CD14-positive monocyte (primary cell): ENCODE results near the gene SIPA1L3. TPM values are rescaled to one million over a fixed set of nuclear protein-coding genes. Genes with fewer than 3 reads are reported as not detected.

Experiments
- DNase-seq, 3 donors: peaks; one replicate each; pipeline ENCODE4 v3.0.0-alpha.2; 2011 to 2022
- H2AFZ ChIP-seq: 2 replicates; pipeline ENCODE4 v1.6.0; 2012; ENCODE audit warnings: mild to moderate bottlenecking, low read depth, low read length, inconsistent platforms; ENCODE audit not compliant: insufficient read depth, poor library complexity, severe bottlenecking
- H3K27ac ChIP-seq, 2 donors: 1 replicate in 1 of 2; 2 replicates in 1 of 2; pipeline ENCODE4 v1.5.1; 2012 to 2013; ENCODE audit warnings: low read length in 2 of 2, control low read depth in 1 of 2, inconsistent platforms in 1 of 2, low read depth in 1 of 2, mild to moderate bottlenecking in 1 of 2
- H3K27me3 ChIP-seq, 2 donors: one replicate each; pipeline versions ENCODE4 v1.6.0 to v1.6.1; 2011 to 2013; ENCODE audit warnings: low read length in 2 of 2; ENCODE audit not compliant: control insufficient read depth in 2 of 2, insufficient read depth in 2 of 2
- H3K36me3 ChIP-seq, 2 donors: replicated peaks in 1 of 2; 1 replicate in 1 of 2; 2 replicates in 1 of 2; pipeline versions ENCODE4 v1.5.1 to v1.6.1; 2012 to 2013; ENCODE audit warnings: low read length in 2 of 2, control low read depth in 1 of 2, inconsistent platforms in 1 of 2, mild to moderate bottlenecking in 1 of 2; ENCODE audit not compliant: insufficient read depth in 2 of 2, control insufficient read depth in 1 of 2
- H3K4me1 ChIP-seq, 2 donors: 1 replicate in 1 of 2; 2 replicates in 1 of 2; pipeline versions ENCODE4 v1.5.1 to v1.6.1; 2012 to 2013; ENCODE audit warnings: low read length in 2 of 2, control low read depth in 1 of 2, inconsistent platforms in 1 of 2, mild to moderate bottlenecking in 1 of 2, moderate library complexity in 1 of 2; ENCODE audit not compliant: insufficient read depth in 2 of 2, control insufficient read depth in 1 of 2
- H3K4me2 ChIP-seq: replicated peaks from 2 replicates; pipeline ENCODE3; 2012; ENCODE audit warnings: low read length, moderate library complexity, mild to moderate bottlenecking; ENCODE audit not compliant: poor library complexity, severe bottlenecking; ENCODE audit errors: extremely low read depth
- H3K4me3 ChIP-seq, 3 experiments: fragments of 200-600 bp in 1 of 3; sonication (generic) in 1 of 3; replicated peaks in 1 of 3; 1 replicate in 2 of 3; 2 replicates in 1 of 3; pipeline ENCODE4 v1.5.1; 2011 to 2013; ENCODE audit warnings: low read length in 3 of 3, mild to moderate bottlenecking in 3 of 3, control low read depth in 2 of 3, low read depth in 2 of 3, inconsistent platforms in 1 of 3, moderate library complexity in 1 of 3
- H3K79me2 ChIP-seq: 2 replicates; pipeline ENCODE4 v1.6.0; 2012; ENCODE audit warnings: mild to moderate bottlenecking, control low read depth, inconsistent platforms, low read length, moderate library complexity; ENCODE audit not compliant: insufficient read depth
- H3K9ac ChIP-seq: 2 replicates; pipeline ENCODE4 v1.6.0; 2017; ENCODE audit warnings: low read length, mild to moderate bottlenecking; ENCODE audit not compliant: insufficient read depth, poor library complexity, severe bottlenecking
- H3K9me3 ChIP-seq, 2 donors: replicated peaks in 1 of 2; 1 replicate in 1 of 2; 2 replicates in 1 of 2; pipeline versions ENCODE4 v1.5.1 to v1.6.1; 2012 to 2013; ENCODE audit warnings: low read length in 2 of 2, control low read depth in 1 of 2; ENCODE audit not compliant: control insufficient read depth in 1 of 2, insufficient read depth in 1 of 2
- H4K20me1 ChIP-seq: 2 replicates; pipeline ENCODE4 v1.6.0; 2012; ENCODE audit warnings: mild to moderate bottlenecking, low read length, control low read depth, moderate library complexity; ENCODE audit not compliant: insufficient read depth
- H3K27ac Mint-ChIP-seq, 7 donors: one replicate each; pipeline ENCODE4 v1.8.0; 2020; ENCODE audit warnings: mild to moderate bottlenecking in 7 of 7, mixed read lengths in 7 of 7, moderate library complexity in 6 of 7, inconsistent platforms in 2 of 7
- H3K27me3 Mint-ChIP-seq, 3 donors: one replicate each; pipeline ENCODE4 v1.8.0; 2021 to 2022; ENCODE audit warnings: low read depth in 3 of 3, mild to moderate bottlenecking in 3 of 3, mixed read lengths in 3 of 3, moderate library complexity in 3 of 3, inconsistent platforms in 1 of 3
- H3K36me3 Mint-ChIP-seq, 2 donors: one replicate each; pipeline ENCODE4 v1.8.0; 2020; ENCODE audit warnings: mixed read lengths in 2 of 2, inconsistent platforms in 1 of 2, mild to moderate bottlenecking in 1 of 2
- H3K4me1 Mint-ChIP-seq: one replicate; pipeline ENCODE4 v1.8.0; 2020; ENCODE audit warnings: mild to moderate bottlenecking, mixed read lengths
- H3K4me3 Mint-ChIP-seq, 2 donors: one replicate each; pipeline ENCODE4 v1.8.0; 2020; ENCODE audit warnings: mild to moderate bottlenecking in 2 of 2, mixed read lengths in 2 of 2, moderate library complexity in 1 of 2
- H3K9me3 Mint-ChIP-seq, 7 donors: one replicate each; pipeline ENCODE4 v1.8.0; 2020 to 2022; ENCODE audit warnings: mixed read lengths in 7 of 7, mild to moderate bottlenecking in 6 of 7, moderate library complexity in 6 of 7, inconsistent platforms in 2 of 7
- CTCF ChIP-seq: fragments of 200-600 bp; IDR thresholded peaks from one replicate; pipeline ENCODE4 v1.8.0; 2022; ENCODE audit warnings: antibody characterized with exemption, mild to moderate bottlenecking
- WGBS: methylation state at CpG from one replicate; pipeline ENCODE4 v1.1.5; 2013; ENCODE audit warnings: missing lambda C conversion rate; ENCODE audit not compliant: insufficient coverage; 5-methylcytosine and 5-hydroxymethylcytosine counted together
- intact Hi-C, 2 donors: fragments of 100-400 bp; cut with micrococcal nuclease; formaldehyde crosslinking; loops; one replicate each; pipeline versions ENCODE4 v1.15.0 to v1.15.1; 2023
- polyA plus RNA-seq, 3 donors: library from polyadenylated mRNA; depleted of rRNA in 1 of 3; unstranded in 2 of 3; stranded (reverse) in 1 of 3; fragments of 300-500 nt in 2 of 3; fragments of >200 nt in 1 of 3; fragmentation: Illumina TruSeq in 2 of 3; gene quantifications; 1 replicate in 2 of 3; 2 replicates in 1 of 3; pipeline ENCODE4 v1.2.3, GENCODE V29; 2012 to 2021

SIPA1L3 gene
- polyA plus RNA-seq, 3 donors = 0.55 to 4.5 (median 0.99) TPM

GRCh38 chr19:38023671-38024541 lies 116.9 kb downstream of the SIPA1L3 start:
- H3K4me1 Mint-ChIP-seq = peaks cover 51% of the 10 kb centered on the region
- H3K27me3 Mint-ChIP-seq = peaks cover 0 to 2% (median 2%) of the 10 kb centered on the region in 3 donors
- no peaks in the 10 kb centered on the region for H3K36me3 ChIP-seq
- TF ChIP-seq CTCF = no peak
- no peak overlapping the region for H3K4me3 Mint-ChIP-seq
- no peaks in the 10 kb centered on the region for H3K79me2 ChIP-seq
- intact Hi-C loops = no loop called here
- H3K27ac ChIP-seq = no peak overlapping the region
- H3K4me3 ChIP-seq = no peak overlapping the region
- no peaks in the 10 kb centered on the region for H3K27me3 ChIP-seq
- no peaks in the 10 kb centered on the region for H3K9me3 Mint-ChIP-seq
- H3K9me3 ChIP-seq = no peaks in the 10 kb centered on the region
- peaks cover 22 to 37% of the 10 kb centered on the region in 2 donors for H3K4me1 ChIP-seq
- H3K4me2 ChIP-seq = no peak overlapping the region
- H3K9ac ChIP-seq = no peak overlapping the region
- DNase-seq = no peak
- 63% methylated on average over 9 of the region's 12 CpGs for WGBS
- peak overlapping the region in 2 of 7 donors; percentile 50 to 73 for H3K27ac Mint-ChIP-seq
- H4K20me1 ChIP-seq = peaks cover 16% of the 10 kb centered on the region
- no peak overlapping the region for H2AFZ ChIP-seq
- H3K36me3 Mint-ChIP-seq = peaks cover 0 to 2% of the 10 kb centered on the region in 2 donors

GRCh38 chr19:38024992-38025908 lies 118.2 kb downstream of the SIPA1L3 start:
- intact Hi-C loops = no loop called here
- Histone ChIP-seq H2AFZ (no peak overlapping the region), H3K36me3 (no peaks in the 10 kb centered on the region), H3K4me1 (peaks cover 16 to 27% of the 10 kb centered on the region in 2 donors), H3K9me3 (no peaks in the 10 kb centered on the region), H3K27ac (no peak overlapping the region), H4K20me1 (peaks cover 11% of the 10 kb centered on the region), H3K4me2 (no peak overlapping the region), H3K9ac (no peak overlapping the region), H3K79me2 (no peaks in the 10 kb centered on the region), H3K27me3 (no peaks in the 10 kb centered on the region), H3K4me3 (no peak overlapping the region)
- Mint-ChIP-seq H3K36me3 (peaks cover 4 to 9% of the 10 kb centered on the region in 2 donors), H3K4me3 (no peak overlapping the region), H3K9me3 (no peaks in the 10 kb centered on the region), H3K27me3 (peaks cover 0 to 2% (median 2%) of the 10 kb centered on the region in 3 donors), H3K27ac (peak overlapping the region in 4 of 7 donors; percentile 14 to 59 (median 34)), H3K4me1 (peaks cover 42% of the 10 kb centered on the region)
- DNase-seq = no peak
- WGBS = 56% methylated on average over 13 of the region's 22 CpGs
- TF ChIP-seq CTCF = no peak
